Stimulated activated CD8-positive, alpha-beta memory T cell treated with anti-CD3 and anti-CD28 coated beads, Interleukin-2, amount 100 ng/mL, for 48 hours (primary cell): ENCODE results near the gene IFNA1.
"Not testable (repeated sequence)": the region's sequence is repeated elsewhere in the genome, so short reads cannot be mapped to it uniquely, and the experiment has no call there.

Source experiments
- DNase-seq, 2 donors: peaks; one replicate each; pipeline ENCODE4 v3.0.0-alpha.2; 2020; ENCODE audit warnings: low read depth in 2 of 2

The IFNA1 gene

GRCh38 chr9:21443849-21444625, 3.8 kb downstream of the IFNA1 start:
- DNase-seq, result no peak

- DNase-seq, result not testable (repeated sequence)
Measured at GRCh38 chr9:21449312-21449711, 9.1 kb downstream of the IFNA1 start.

GRCh38 chr9:21450733-21451394, 10.6 kb downstream of the IFNA1 start:
- no peak for DNase-seq

- no peak for DNase-seq
Measured at GRCh38 chr9:21452681-21453080, 12.4 kb downstream of the IFNA1 start.

GRCh38 chr9:21454149-21454548, 13.9 kb downstream of the IFNA1 start:
- DNase-seq, result no peak

GRCh38 chr9:21455320-21455719, 15.1 kb downstream of the IFNA1 start:
- DNase-seq, result no peak

- no peak for DNase-seq
Measured at GRCh38 chr9:21461377-21461776, 21.1 kb downstream of the IFNA1 start.

GRCh38 chr9:21465138-21465537, 24.9 kb downstream of the IFNA1 start:
- DNase-seq, result no peak

GRCh38 chr9:21465859-21466518, 25.8 kb downstream of the IFNA1 start:
- no peak for DNase-seq

- no peak for DNase-seq
Measured at GRCh38 chr9:21470126-21470525, 29.9 kb downstream of the IFNA1 start.

- DNase-seq, result no peak
Measured at GRCh38 chr9:21473236-21473635, 33.0 kb downstream of the IFNA1 start.

- DNase-seq, result no peak
Measured at GRCh38 chr9:21477466-21477865, 37.2 kb downstream of the IFNA1 start.

- DNase-seq, result no peak
Measured at GRCh38 chr9:21479152-21479702, 39.0 kb downstream of the IFNA1 start.

- no peak for DNase-seq
Measured at GRCh38 chr9:21481470-21482056, 41.3 kb downstream of the IFNA1 start.

- no peak for DNase-seq
Measured at GRCh38 chr9:21482213-21482612, 42.0 kb downstream of the IFNA1 start, which contains the start of gene IFNE. IFNE (minus strand) TSS chr9:21482313; CDS start chr9:21481694, 619 bp downstream.
